ENCODE measurements around the gene CDH13.

The CDH13 gene

DNA sequence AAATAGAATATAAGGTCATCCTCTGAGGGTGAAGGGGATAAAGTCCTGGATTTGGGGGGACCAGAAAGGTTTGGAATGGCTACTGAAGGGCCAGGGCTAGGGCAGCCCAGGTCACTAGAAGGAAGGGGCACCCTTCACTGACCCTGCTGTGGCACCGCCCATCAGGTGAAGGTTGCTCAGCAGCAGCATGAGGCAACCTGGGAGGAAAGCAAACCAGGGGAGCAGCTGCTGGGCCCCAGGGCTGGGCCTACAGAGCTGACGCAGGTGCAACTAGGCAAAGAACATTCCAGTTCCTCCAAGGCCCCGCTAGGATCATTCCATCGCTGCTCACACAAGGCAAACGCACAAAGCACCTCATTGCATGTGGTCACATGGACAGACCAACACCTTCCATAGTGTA, 1177.6 kb downstream of the CDH13 start:
- Histone ChIP-seq H3K4me2 (ENCODE audit: low read length) (no peak overlapping the region), H3K9me3 (ENCODE audit: control insufficient read depth, insufficient read depth, low read length) (peaks cover 4% of the 10 kb centered on the region; the same call in 1 of the 2 replicates), H3K4me3 (ENCODE audit: low read length) (no peak overlapping the region), H3F3A (ENCODE audit: control insufficient read depth, insufficient read depth) (no peaks in the 10 kb centered on the region), H4K20me1 (ENCODE audit: control insufficient read depth, insufficient read depth, low read depth, low read length) (peaks cover 9% of the 10 kb centered on the region; the same call in 1 of the 2 replicates), H3K27me3 (ENCODE audit: control insufficient read depth, low read length) (peaks cover 3% of the 10 kb centered on the region; the same call in 1 of the 2 replicates), H3K36me3 (ENCODE audit: control insufficient read depth, low read length) (peaks cover 13% of the 10 kb centered on the region), H3K27ac (ENCODE audit: low read depth, low read length) (no peak overlapping the region), H3K4me1 (ENCODE audit: control insufficient read depth, low read length) (peaks cover 27% of the 10 kb centered on the region), H3K9me2 (replicated peaks; ENCODE audit: control insufficient read depth, low read length) (no peaks in the 10 kb centered on the region), H3K79me2 (ENCODE audit: control insufficient read depth, low read length) (peaks cover 16% of the 10 kb centered on the region)
- TF ChIP-seq CTCF (IDR thresholded peaks at IDR 0.05; ENCODE audit: low read depth, low read length, poor library complexity, severe bottlenecking): no peak
- no peak for TF ChIP-seq EZH2phosphoT487 (IDR thresholded peaks at IDR 0.05; ENCODE audit: borderline replicate concordance, low read length)

DNA sequence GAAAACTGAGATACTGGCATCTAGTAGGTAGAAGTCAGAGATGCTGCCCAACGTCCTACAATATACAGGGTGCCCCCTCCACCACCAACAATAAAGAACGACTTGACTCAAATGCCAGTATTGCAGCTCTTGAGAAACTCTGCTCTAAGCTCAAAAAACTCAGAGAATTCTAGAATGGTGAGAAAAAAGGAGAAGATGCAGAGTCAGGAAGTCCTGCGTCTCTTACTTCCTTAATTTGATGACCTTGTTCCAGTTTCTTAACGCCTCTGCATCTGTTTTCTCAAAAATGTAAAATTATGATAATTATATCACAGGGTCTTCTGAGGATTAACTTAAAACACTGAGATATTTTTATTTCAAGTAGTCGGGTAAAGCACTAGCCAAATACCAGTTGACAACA, 1179.3 kb downstream of the CDH13 start:
- H3K27ac ChIP-seq (ENCODE audit: low read depth, low read length): no peak overlapping the region

DNA sequence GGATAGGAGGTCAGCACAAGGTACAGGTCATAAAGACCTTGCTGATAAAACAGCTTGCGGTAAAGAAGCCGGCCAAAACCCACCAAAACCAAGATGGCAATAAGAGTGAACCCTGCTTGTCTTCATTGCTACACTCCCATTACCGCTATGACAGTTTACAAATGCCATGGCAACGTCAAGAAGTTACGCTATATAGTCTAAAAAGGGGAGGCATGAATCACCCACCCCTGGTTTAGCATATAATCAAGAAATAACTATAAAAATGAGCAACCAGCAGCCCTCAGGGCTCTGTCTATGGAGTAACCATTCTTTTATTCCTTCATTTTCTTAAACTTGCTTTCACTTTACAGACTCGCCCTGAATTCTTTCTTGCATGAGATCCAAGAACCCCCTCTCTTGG, 1180.0 kb downstream of the CDH13 start:
- Histone ChIP-seq H3K4me3 (ENCODE audit: low read length) (peak overlapping the region; percentile 8; the same call in 1 of the 2 replicates), H3F3A (ENCODE audit: control insufficient read depth, insufficient read depth) (no peaks in the 10 kb centered on the region), H3K9me2 (replicated peaks; ENCODE audit: control insufficient read depth, low read length) (no peaks in the 10 kb centered on the region), H3K9me3 (ENCODE audit: control insufficient read depth, insufficient read depth, low read length) (peaks cover 4% of the 10 kb centered on the region; the same call in 1 of the 2 replicates), H3K27ac (ENCODE audit: low read depth, low read length) (no peak overlapping the region), H4K20me1 (ENCODE audit: control insufficient read depth, insufficient read depth, low read depth, low read length) (peaks cover 9% of the 10 kb centered on the region; the same call in 1 of the 2 replicates), H3K4me1 (ENCODE audit: control insufficient read depth, low read length) (peaks cover 27% of the 10 kb centered on the region), H3K79me2 (ENCODE audit: control insufficient read depth, low read length) (peaks cover 33% of the 10 kb centered on the region), H3K36me3 (ENCODE audit: control insufficient read depth, low read length) (peaks cover 35% of the 10 kb centered on the region), H3K4me2 (ENCODE audit: low read length) (peak overlapping the region; percentile 29; the same call in 1 of the 2 replicates), H3K27me3 (ENCODE audit: control insufficient read depth, low read length) (no peaks in the 10 kb centered on the region)
- no peak for TF ChIP-seq CTCF (IDR thresholded peaks at IDR 0.05; ENCODE audit: low read depth, low read length, poor library complexity, severe bottlenecking)
- no peak for TF ChIP-seq EZH2phosphoT487 (IDR thresholded peaks at IDR 0.05; ENCODE audit: borderline replicate concordance, low read length)

More for the DNA sequence above, 1179.3 kb downstream of the CDH13 start:
- no peaks in the 10 kb centered on the region for H3K9me2 ChIP-seq (replicated peaks; ENCODE audit: control insufficient read depth, low read length)
- peak overlapping the region; percentile 8; the same call in 1 of the 2 replicates for H3K4me3 ChIP-seq (ENCODE audit: low read length)
- peaks cover 32% of the 10 kb centered on the region for H3K79me2 ChIP-seq (ENCODE audit: control insufficient read depth, low read length)
- peak overlapping the region; percentile 29 for H3K4me2 ChIP-seq (ENCODE audit: low read length)
- TF ChIP-seq CTCF (IDR thresholded peaks at IDR 0.05; ENCODE audit: low read depth, low read length, poor library complexity, severe bottlenecking) (no peak), EZH2phosphoT487 (IDR thresholded peaks at IDR 0.05; ENCODE audit: borderline replicate concordance, low read length) (no peak)
- no peaks in the 10 kb centered on the region for H3F3A ChIP-seq (ENCODE audit: control insufficient read depth, insufficient read depth)
- H3K27me3 ChIP-seq (ENCODE audit: control insufficient read depth, low read length): no peaks in the 10 kb centered on the region
- H3K9me3 ChIP-seq (ENCODE audit: control insufficient read depth, insufficient read depth, low read length): peaks cover 4% of the 10 kb centered on the region; the same call in 1 of the 2 replicates
- peaks cover 9% of the 10 kb centered on the region; the same call in 1 of the 2 replicates for H4K20me1 ChIP-seq (ENCODE audit: control insufficient read depth, insufficient read depth, low read depth, low read length)
- peaks cover 27% of the 10 kb centered on the region for H3K4me1 ChIP-seq (ENCODE audit: control insufficient read depth, low read length)
- peaks cover 28% of the 10 kb centered on the region for H3K36me3 ChIP-seq (ENCODE audit: control insufficient read depth, low read length)

All from DOHH2 (cell line).